Thyroid gland (tissue), 4 donors: Measurements from ENCODE around the gene SLC13A4.

ENCODE experiments used
- CTCF ChIP-seq, 6 experiments: fragments of 200-600 bp in 3 of 6; fragments of 450-650 bp in 3 of 6; sonication (generic) in 3 of 6; IDR thresholded peaks; one replicate each; pipeline ENCODE4 v1.5.1; 2016 to 2019; ENCODE audit warnings: antibody characterized with exemption in 6 of 6, mild to moderate bottlenecking in 2 of 6, inconsistent platforms in 1 of 6, moderate library complexity in 1 of 6
- POLR2A ChIP-seq, 2 donors: fragments of 450-650 bp; IDR thresholded peaks; one replicate each; pipeline ENCODE4 v1.6.1; 2017; ENCODE audit warnings: antibody characterized with exemption in 2 of 2, mild to moderate bottlenecking in 2 of 2, moderate library complexity in 1 of 2

DNA sequence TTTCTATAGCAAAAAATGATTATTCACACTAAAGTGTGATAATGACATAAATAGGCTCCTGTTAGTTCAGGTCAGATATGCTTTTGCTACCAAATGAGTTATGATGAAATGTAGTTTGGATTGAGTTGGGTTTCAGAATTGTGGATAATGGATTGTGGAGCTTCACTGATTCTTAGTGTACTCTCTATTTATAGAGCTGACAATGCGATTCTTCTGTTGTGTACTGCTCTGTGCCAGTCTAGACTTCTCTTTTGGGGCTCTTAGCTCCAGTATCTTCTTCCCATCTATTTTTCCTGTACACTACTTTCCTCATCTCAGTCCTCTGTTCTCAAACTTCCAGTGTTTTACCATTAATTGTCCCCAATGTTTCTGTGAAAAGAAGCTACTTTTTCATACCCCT lies 58.2 kb downstream of the SLC13A4 start:
- TF ChIP-seq POLR2A (IDR thresholded peaks at IDR 0.05) (no peak), CTCF (IDR thresholded peaks at IDR 0.05) (no peak)
